Caco-2 (cell line): ENCODE results near the gene IGSF21. TPM values are rescaled to one million over a fixed set of nuclear protein-coding genes. Genes with fewer than 3 reads are reported as not detected.

ENCODE experiments used
- BruUV-seq: library from RNA; stranded (reverse); fragments of 400-500 nt; replicated peaks from 2 replicates; lab custom pipeline; 2021; lab: Mats Ljungman, UMichigan
- CTCF ChIA-PET: fragments of 300-600 bp; sonication (Branson Sonifier 250); formaldehyde crosslinking; loops from one replicate; lab custom pipeline; 2022; ENCODE audit warnings: antibody characterized with exemption; lab: Charles Lee
- POLR2A ChIA-PET: fragments of 300-600 bp; sonication (Branson Sonifier 250); formaldehyde crosslinking; loops from one replicate; lab custom pipeline; 2022; ENCODE audit warnings: antibody characterized with exemption; lab: Charles Lee
- DNase-seq, 2 experiments: peaks; one replicate each; pipeline versions ENCODE4 v3.0.0 to v3.0.0-alpha.2; 2020 to 2022
- H3K27me3 ChIP-seq: replicated peaks from 2 replicates; pipeline ENCODE4 v1.6.0; 2011; ENCODE audit warnings: low read length; ENCODE audit not compliant: control insufficient read depth, insufficient read depth
- H3K36me3 ChIP-seq: 2 replicates; pipeline ENCODE4 v1.5.1; 2011; ENCODE audit warnings: low read length; ENCODE audit not compliant: control insufficient read depth, insufficient read depth
- H3K4me1 ChIP-seq: fragments of 250-450 bp; sonication (Bioruptor Pico); 2 replicates; pipeline ENCODE4 v1.5.1; 2020; ENCODE audit warnings: mild to moderate bottlenecking
- H3K4me3 ChIP-seq: 2 replicates; pipeline ENCODE4 v1.5.1; 2011; ENCODE audit warnings: low read depth, mild to moderate bottlenecking, control low read depth, low read length
- H3K9me3 ChIP-seq: fragments of 250-450 bp; sonication (Bioruptor Pico); 2 replicates; pipeline ENCODE4 v1.5.1; 2020; ENCODE audit warnings: mild to moderate bottlenecking, moderate library complexity
- H3K27ac Mint-ChIP-seq: one replicate; pipeline ENCODE4 v1.8.0; 2022; ENCODE audit warnings: mixed read lengths; ENCODE audit not compliant: unreplicated experiment
- H3K27me3 Mint-ChIP-seq: one replicate; pipeline ENCODE4 v1.8.0; 2022; ENCODE audit warnings: mixed read lengths; ENCODE audit not compliant: insufficient read depth, unreplicated experiment
- H3K36me3 Mint-ChIP-seq: one replicate; pipeline ENCODE4 v1.8.0; 2022; ENCODE audit warnings: mild to moderate bottlenecking, mixed read lengths; ENCODE audit not compliant: insufficient read depth, unreplicated experiment
- H3K4me1 Mint-ChIP-seq: one replicate; pipeline ENCODE4 v1.8.0; 2022; ENCODE audit warnings: low read depth, mixed read lengths; ENCODE audit not compliant: unreplicated experiment
- H3K4me3 Mint-ChIP-seq: one replicate; pipeline ENCODE4 v1.8.0; 2022; ENCODE audit warnings: mild to moderate bottlenecking, moderate library complexity, mixed read lengths; ENCODE audit not compliant: unreplicated experiment
- H3K9me3 Mint-ChIP-seq: one replicate; pipeline ENCODE4 v1.8.0; 2022; ENCODE audit warnings: mixed read lengths; ENCODE audit not compliant: unreplicated experiment
- intact Hi-C: fragments of 100-400 bp; cut with micrococcal nuclease; formaldehyde crosslinking; loops from one replicate; pipeline ENCODE4 v1.10.0; 2022; ENCODE audit not compliant: unreplicated experiment
- total RNA-seq: library from RNA; stranded (reverse); gene quantifications from 2 replicates; pipeline ENCODE4 v1.2.3, GENCODE V29; 2022
- TF ChIP-seq, protein P1 (sequence below), 2 experiments: fragments of 200-600 bp in 1 of 2; IDR thresholded peaks; 1 replicate in 1 of 2; 2 replicates in 1 of 2; pipeline versions ENCODE4 v1.5.1 to v1.8.0; 2011 to 2022; ENCODE audit warnings: antibody characterized with exemption in 1 of 2, control low read depth in 1 of 2, inconsistent platforms in 1 of 2, low read depth in 1 of 2, low read length in 1 of 2, mild to moderate bottlenecking in 1 of 2, moderate library complexity in 1 of 2; ENCODE audit not compliant: insufficient read depth in 1 of 2, severe bottlenecking in 1 of 2, unreplicated experiment in 1 of 2

Gene IGSF21
- total RNA-seq, 1 experiment from 2014 or later: not detected

DNA sequence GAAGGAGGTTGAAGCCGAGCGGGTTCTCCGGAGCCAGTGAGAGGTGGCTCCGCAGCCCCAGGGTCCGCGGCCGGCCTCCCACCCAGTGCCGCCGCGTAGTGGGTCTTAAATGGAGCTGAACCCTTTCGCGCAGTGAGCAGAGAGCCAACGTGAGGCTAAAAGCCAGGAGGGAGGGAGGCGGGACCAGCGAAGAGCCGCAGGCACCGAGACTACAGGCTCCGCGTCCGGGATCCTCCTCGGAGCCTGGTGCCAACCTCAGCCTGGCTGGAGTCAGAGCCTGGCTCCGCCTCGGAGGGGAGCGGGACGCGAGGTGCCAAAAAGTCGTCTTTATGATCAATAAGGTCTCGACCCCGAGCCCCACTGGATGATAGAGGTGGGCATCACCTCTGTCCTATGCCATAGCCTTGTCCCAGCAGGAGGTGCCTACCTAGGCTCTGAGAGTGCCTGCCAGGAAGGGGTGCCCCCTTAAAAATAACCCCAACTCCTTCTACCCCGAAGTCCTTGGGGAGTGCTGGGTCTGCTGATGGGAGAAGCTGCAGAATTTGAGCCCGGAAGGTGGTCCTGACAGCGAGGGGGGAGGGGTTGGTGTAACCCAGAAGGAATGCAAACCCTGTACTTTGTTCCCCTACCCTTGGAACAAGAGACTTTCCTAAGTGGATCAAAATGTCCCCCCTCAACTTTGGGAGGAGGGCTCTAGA lies 1.6 kb downstream of the IGSF21 start:
- CTCF ChIA-PET: interaction anchor here (0.6 to 0.7 kb wide), 2 partner anchors 13 to 308 kb away, joined by 5 to 8 read pairs; no protein-coding TSS in a partner anchor
- TF ChIP-seq, protein P1, sequence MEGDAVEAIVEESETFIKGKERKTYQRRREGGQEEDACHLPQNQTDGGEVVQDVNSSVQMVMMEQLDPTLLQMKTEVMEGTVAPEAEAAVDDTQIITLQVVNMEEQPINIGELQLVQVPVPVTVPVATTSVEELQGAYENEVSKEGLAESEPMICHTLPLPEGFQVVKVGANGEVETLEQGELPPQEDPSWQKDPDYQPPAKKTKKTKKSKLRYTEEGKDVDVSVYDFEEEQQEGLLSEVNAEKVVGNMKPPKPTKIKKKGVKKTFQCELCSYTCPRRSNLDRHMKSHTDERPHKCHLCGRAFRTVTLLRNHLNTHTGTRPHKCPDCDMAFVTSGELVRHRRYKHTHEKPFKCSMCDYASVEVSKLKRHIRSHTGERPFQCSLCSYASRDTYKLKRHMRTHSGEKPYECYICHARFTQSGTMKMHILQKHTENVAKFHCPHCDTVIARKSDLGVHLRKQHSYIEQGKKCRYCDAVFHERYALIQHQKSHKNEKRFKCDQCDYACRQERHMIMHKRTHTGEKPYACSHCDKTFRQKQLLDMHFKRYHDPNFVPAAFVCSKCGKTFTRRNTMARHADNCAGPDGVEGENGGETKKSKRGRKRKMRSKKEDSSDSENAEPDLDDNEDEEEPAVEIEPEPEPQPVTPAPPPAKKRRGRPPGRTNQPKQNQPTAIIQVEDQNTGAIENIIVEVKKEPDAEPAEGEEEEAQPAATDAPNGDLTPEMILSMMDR (IDR thresholded peaks at IDR 0.05; ENCODE audit: insufficient read depth in 1 of 2, low read depth in 1 of 2, low read length in 1 of 2, severe bottlenecking in 1 of 2, unreplicated experiment in 1 of 2): no peak
- Histone ChIP-seq H3K4me3 (no peak overlapping the region), H3K36me3 (no peaks in the 10 kb centered on the region), H3K4me1 (no peaks in the 10 kb centered on the region), H3K27me3 (no peaks in the 10 kb centered on the region; the same call in 1 of the 2 replicates), H3K9me3 (no peaks in the 10 kb centered on the region)
- Mint-ChIP-seq H3K27me3 (peaks cover 19% of the 10 kb centered on the region), H3K36me3 (no peaks in the 10 kb centered on the region), H3K9me3 (no peaks in the 10 kb centered on the region), H3K4me3 (no peak overlapping the region), H3K27ac (no peak overlapping the region), H3K4me1 (no peaks in the 10 kb centered on the region)
- DNase-seq: no peak
- POLR2A ChIA-PET: no interaction called here
- BruUV-seq: no TSS peak
- intact Hi-C loops: no loop called here

GRCh38 chr1:18109756-18110597 lies 2.4 kb downstream of the IGSF21 start:
- Mint-ChIP-seq H3K36me3 (no peaks in the 10 kb centered on the region), H3K27ac (no peak overlapping the region), H3K27me3 (peaks cover 19% of the 10 kb centered on the region), H3K4me3 (no peak overlapping the region), H3K9me3 (no peaks in the 10 kb centered on the region), H3K4me1 (no peaks in the 10 kb centered on the region)
- TF ChIP-seq, protein P1 (IDR thresholded peaks at IDR 0.05; ENCODE audit: insufficient read depth in 1 of 2, low read depth in 1 of 2, low read length in 1 of 2, severe bottlenecking in 1 of 2, unreplicated experiment in 1 of 2): no peak
- H3K27me3 ChIP-seq: no peaks in the 10 kb centered on the region; the same call in 1 of the 2 replicates
- ChIA-PET CTCF (interaction anchor here (0.6 kb wide), 1 partner anchor 12 kb away, joined by 8 read pairs; no protein-coding TSS in a partner anchor), POLR2A (no interaction called here)
- H3K36me3 ChIP-seq: no peaks in the 10 kb centered on the region
- BruUV-seq: no TSS peak
- H3K9me3 ChIP-seq: no peaks in the 10 kb centered on the region
- no peak overlapping the region for H3K4me3 ChIP-seq
- DNase-seq: peak in 1 of 2 experiments; percentile 6
- H3K4me1 ChIP-seq: no peaks in the 10 kb centered on the region
- intact Hi-C loops: no loop called here

- Histone ChIP-seq H3K27me3 (no peaks in the 10 kb centered on the region; the same call in 1 of the 2 replicates), H3K9me3 (no peaks in the 10 kb centered on the region), H3K4me1 (no peaks in the 10 kb centered on the region), H3K36me3 (no peaks in the 10 kb centered on the region), H3K4me3 (no peak overlapping the region)
- Mint-ChIP-seq H3K27me3 (peaks cover 21% of the 10 kb centered on the region), H3K9me3 (no peaks in the 10 kb centered on the region), H3K36me3 (no peaks in the 10 kb centered on the region), H3K4me3 (no peak overlapping the region), H3K4me1 (no peaks in the 10 kb centered on the region), H3K27ac (no peak overlapping the region)
- no peak for DNase-seq
- ChIA-PET CTCF (no interaction called here), POLR2A (no interaction called here)
- BruUV-seq: no TSS peak
- TF ChIP-seq, protein P1 (IDR thresholded peaks at IDR 0.05; ENCODE audit: insufficient read depth in 1 of 2, low read depth in 1 of 2, low read length in 1 of 2, severe bottlenecking in 1 of 2, unreplicated experiment in 1 of 2): no peak
- intact Hi-C loops: no loop called here
Measured at GRCh38 chr1:18110598-18110939, 3.0 kb downstream of the IGSF21 start.
